NOMO-1 (cell line): ENCODE measurements around the gene MTA3.
"Not testable (repeated sequence)": the region's sequence is repeated elsewhere in the genome, so short reads cannot be mapped to it uniquely, and the experiment has no call there.

Experiments used
- DNase-seq, 2 experiments: peaks; one replicate each; lab custom pipeline; 2025; ENCODE audit not compliant: unreplicated experiment in 2 of 2; lab: John Stamatoyannopoulos, UW

The MTA3 gene

GRCh38 chr2:42566837-42567321, 1.6 kb upstream of the MTA3 start:
- no peak for DNase-seq

GRCh38 chr2:42567364-42567763, 1.1 kb upstream of the MTA3 start:
- DNase-seq, result no peak

GRCh38 chr2:42567806-42568400, 529 bp upstream of the MTA3 start:
- no peak for DNase-seq

- peak in 1 of 2 experiments; percentile 12 for DNase-seq
These were observed 782 bp downstream of the MTA3 start for GRCh38 chr2:42569116-42569711.

GRCh38 chr2:42569883-42570282, 1.5 kb downstream of the MTA3 start:
- DNase-seq, result no peak

GRCh38 chr2:42572297-42573081, 4.1 kb downstream of the MTA3 start:
- no peak for DNase-seq

GRCh38 chr2:42573256-42573655, 4.8 kb downstream of the MTA3 start:
- DNase-seq, result no peak

- no peak for DNase-seq
These were observed 7.1 kb downstream of the MTA3 start for GRCh38 chr2:42575458-42576064.

- DNase-seq, result no peak
These were observed 10.2 kb downstream of the MTA3 start for GRCh38 chr2:42578621-42579020.

GRCh38 chr2:42581257-42581656, 12.8 kb downstream of the MTA3 start:
- no peak for DNase-seq

- not testable (repeated sequence) for DNase-seq
These were observed 16.2 kb downstream of the MTA3 start for GRCh38 chr2:42584628-42585027.

GRCh38 chr2:42585779-42586178, 17.3 kb downstream of the MTA3 start:
- no peak for DNase-seq

- DNase-seq, result no peak
These were observed 19.2 kb downstream of the MTA3 start for GRCh38 chr2:42587526-42588117.

GRCh38 chr2:42588121-42588520, 19.7 kb downstream of the MTA3 start:
- no peak for DNase-seq

- DNase-seq, result no peak
These were observed 21.7 kb downstream of the MTA3 start for GRCh38 chr2:42590176-42590575.

- no peak for DNase-seq
These were observed 24.9 kb downstream of the MTA3 start for GRCh38 chr2:42593282-42593681.

- DNase-seq, result no peak
These were observed 30.2 kb downstream of the MTA3 start for GRCh38 chr2:42598656-42599055.

GRCh38 chr2:42601076-42601475, 32.6 kb downstream of the MTA3 start:
- DNase-seq, result no peak

GRCh38 chr2:42602218-42602875, 33.9 kb downstream of the MTA3 start:
- DNase-seq, result peak in 1 of 2 experiments; percentile 7

GRCh38 chr2:42602876-42603219, 34.4 kb downstream of the MTA3 start:
- DNase-seq, result no peak
